OCI-LY3 (cell line): ENCODE results near the gene SLC52A1.
"Not testable (repeated sequence)": the region's sequence is repeated elsewhere in the genome, so short reads cannot be mapped to it uniquely, and the experiment has no call there.

ENCODE experiments used
- H2AFZ ChIP-seq: fragments of 200-600, 300-600 bp; shearing (Covaris generic); 2 replicates; pipeline ENCODE4 v1.6.0; 2014; ENCODE audit warnings: antibody characterized with exemption, low read depth, low read length
- H3K27ac ChIP-seq: fragments of 200-600, 300-600 bp; sonication (generic); 2 replicates; pipeline ENCODE4 v1.5.1; 2014; ENCODE audit warnings: mild to moderate bottlenecking, low read length, moderate library complexity, mixed read lengths
- H3K27me3 ChIP-seq: fragments of 200-600, 300-600 bp; sonication (generic); 2 replicates; pipeline ENCODE4 v1.6.1; 2014; ENCODE audit warnings: low read depth, low read length, mixed read lengths
- H3K36me3 ChIP-seq: fragments of 200-600, 300-600 bp; sonication (generic); replicated peaks from 2 replicates; pipeline ENCODE3; 2014; ENCODE audit warnings: low read depth, low read length, mixed read lengths
- H3K4me1 ChIP-seq: fragments of 300-600, 200-600 bp; sonication (generic); 2 replicates; pipeline ENCODE4 v1.6.1; 2014; ENCODE audit warnings: low read length, mixed read lengths
- H3K4me2 ChIP-seq: fragments of 200-600, 300-600 bp; sonication (generic); 2 replicates; pipeline ENCODE4 v1.6.1; 2014; ENCODE audit warnings: low read length, mixed read lengths
- H3K4me3 ChIP-seq: fragments of 300-600, 200-600 bp; sonication (generic); 2 replicates; pipeline ENCODE4 v1.5.1; 2014; ENCODE audit warnings: antibody characterized with exemption, mild to moderate bottlenecking, low read length, moderate library complexity
- H3K79me2 ChIP-seq: fragments of 300-600, 200-600 bp; shearing (Covaris generic); 2 replicates; pipeline ENCODE4 v1.6.1; 2014; ENCODE audit warnings: mild to moderate bottlenecking, low read length, mixed read lengths
- H3K9ac ChIP-seq: fragments of 300-600, 200-600 bp; shearing (Covaris generic); 2 replicates; pipeline ENCODE4 v1.6.0; 2014; ENCODE audit warnings: mild to moderate bottlenecking, low read length, moderate library complexity
- H3K9me3 ChIP-seq: fragments of 200-600, 300-600 bp; shearing (Covaris generic); 2 replicates; pipeline ENCODE4 v1.6.1; 2014; ENCODE audit warnings: low read length, mixed read lengths; ENCODE audit not compliant: insufficient read depth
- H4K20me1 ChIP-seq: fragments of 200-600, 300-600 bp; sonication (generic); 2 replicates; pipeline ENCODE4 v1.6.1; 2016; ENCODE audit warnings: low read length, mixed read lengths; ENCODE audit not compliant: insufficient read depth
- CTCF ChIP-seq: fragments of 200-600, 300-600 bp; sonication (generic); IDR thresholded peaks from 2 replicates; pipeline ENCODE4 v1.5.1; 2014; ENCODE audit warnings: antibody characterized with exemption, low read length, low read depth
- EZH2phosphoT487 ChIP-seq: fragments of 200-600 bp; shearing (Covaris generic); IDR thresholded peaks from 2 replicates; pipeline ENCODE4 v1.6.1; 2018; ENCODE audit warnings: antibody characterized with exemption, mixed run types, low read depth

The SLC52A1 gene

GRCh38 chr17:5034063-5034462 is 1.2 kb downstream of the SLC52A1 start:
- H3K27ac ChIP-seq: no peak overlapping the region
- H3K9ac ChIP-seq: no peak overlapping the region
- H3K4me2 ChIP-seq: no peak overlapping the region
- H3K9me3 ChIP-seq: no peaks in the 10 kb centered on the region
- no peaks in the 10 kb centered on the region for H3K36me3 ChIP-seq
- H3K79me2 ChIP-seq: no peaks in the 10 kb centered on the region
- TF ChIP-seq EZH2phosphoT487 (no peak), CTCF (no peak)
- no peak overlapping the region for H2AFZ ChIP-seq
- peaks cover 10% of the 10 kb centered on the region; the same call in 1 of the 2 replicates for H3K4me1 ChIP-seq
- H4K20me1 ChIP-seq: no peaks in the 10 kb centered on the region
- H3K27me3 ChIP-seq: no peaks in the 10 kb centered on the region
- no peak overlapping the region for H3K4me3 ChIP-seq

GRCh38 chr17:5033352-5034015 is 1.7 kb downstream of the SLC52A1 start:
- H3K4me3 ChIP-seq: no peak overlapping the region
- no peak overlapping the region for H3K9ac ChIP-seq
- H3K4me2 ChIP-seq: no peak overlapping the region
- TF ChIP-seq CTCF (no peak), EZH2phosphoT487 (no peak)
- no peaks in the 10 kb centered on the region for H3K27me3 ChIP-seq
- no peaks in the 10 kb centered on the region for H3K79me2 ChIP-seq
- no peaks in the 10 kb centered on the region for H3K9me3 ChIP-seq
- H3K36me3 ChIP-seq: no peaks in the 10 kb centered on the region
- H3K4me1 ChIP-seq: peaks cover 10% of the 10 kb centered on the region; the same call in 1 of the 2 replicates
- H4K20me1 ChIP-seq: no peaks in the 10 kb centered on the region
- no peak overlapping the region for H3K27ac ChIP-seq
- H2AFZ ChIP-seq: no peak overlapping the region

- Histone ChIP-seq H3K79me2 (no peaks in the 10 kb centered on the region), H3K4me2 (no peak overlapping the region), H3K9me3 (no peaks in the 10 kb centered on the region), H3K4me3 (no peak overlapping the region), H3K27me3 (no peaks in the 10 kb centered on the region), H3K4me1 (peaks cover 10% of the 10 kb centered on the region; the same call in 1 of the 2 replicates), H3K36me3 (no peaks in the 10 kb centered on the region), H3K27ac (no peak overlapping the region), H2AFZ (no peak overlapping the region), H4K20me1 (no peaks in the 10 kb centered on the region), H3K9ac (no peak overlapping the region)
- TF ChIP-seq EZH2phosphoT487: no peak
Measured at GRCh38 chr17:5032865-5033264, 2.4 kb downstream of the SLC52A1 start.

- H3K4me1 ChIP-seq: peaks cover 10% of the 10 kb centered on the region; the same call in 1 of the 2 replicates
- peak overlapping the region; percentile 79 for H3K4me3 ChIP-seq
- no peaks in the 10 kb centered on the region for H3K36me3 ChIP-seq
- H4K20me1 ChIP-seq: no peaks in the 10 kb centered on the region
- H3K4me2 ChIP-seq: peak overlapping the region; percentile 95
- H3K79me2 ChIP-seq: no peaks in the 10 kb centered on the region
- no peaks in the 10 kb centered on the region for H3K27me3 ChIP-seq
- peak overlapping the region; percentile 39; the same call in 1 of the 2 replicates for H3K27ac ChIP-seq
- no peaks in the 10 kb centered on the region for H3K9me3 ChIP-seq
- H3K9ac ChIP-seq: peak overlapping the region; percentile 71
- TF ChIP-seq EZH2phosphoT487: no peak
- peak; percentile 48 for TF ChIP-seq CTCF
- peak overlapping the region; percentile 91; the same call in 1 of the 2 replicates for H2AFZ ChIP-seq
Measured at GRCh38 chr17:5031365-5032082, 3.7 kb downstream of the SLC52A1 start.

GRCh38 chr17:5030168-5030567 is 5.1 kb downstream of the SLC52A1 start:
- not testable (repeated sequence) for H3K27ac ChIP-seq, H3K36me3 ChIP-seq, H3K27me3 ChIP-seq, H3K4me1 ChIP-seq, H2AFZ ChIP-seq, H3K9ac ChIP-seq, H4K20me1 ChIP-seq, H3K79me2 ChIP-seq, H3K4me2 ChIP-seq, H3K4me3 ChIP-seq, H3K9me3 ChIP-seq
